Measurements from ENCODE around the gene ATP2B2. TPM values are rescaled to one million over a fixed set of nuclear protein-coding genes. Genes with fewer than 3 reads are reported as not detected.

Gene ATP2B2
- total RNA-seq, 1 experiment from 2014 or later, result not detected

GRCh38 chr3:10521772-10522441, 16.5 kb upstream of the ATP2B2 start:
- H3K27me3 ChIP-seq, result peaks cover 10% of the 10 kb centered on the region
- H3K27ac ChIP-seq, result no peak overlapping the region
- H3K4me1 ChIP-seq, result no peaks in the 10 kb centered on the region
- DNase-seq, result no peak
- H3K9me3 ChIP-seq (replicated peaks), result no peaks in the 10 kb centered on the region
- no peak overlapping the region for H3K4me3 ChIP-seq
- no peaks in the 10 kb centered on the region for H3K36me3 ChIP-seq

- no peaks in the 10 kb centered on the region for H3K9me3 ChIP-seq (replicated peaks)
- DNase-seq, result no peak
- no peaks in the 10 kb centered on the region for H3K4me1 ChIP-seq
- no peak overlapping the region for H3K27ac ChIP-seq
- peaks cover 10% of the 10 kb centered on the region for H3K27me3 ChIP-seq
- H3K4me3 ChIP-seq, result no peak overlapping the region
- H3K36me3 ChIP-seq, result no peaks in the 10 kb centered on the region
Measured at GRCh38 chr3:10520072-10520471, 14.7 kb upstream of the ATP2B2 start.

- DNase-seq, result no peak
- H3K27ac ChIP-seq, result no peak overlapping the region
- H3K36me3 ChIP-seq, result no peaks in the 10 kb centered on the region
Measured at GRCh38 chr3:10519236-10519635, 13.8 kb upstream of the ATP2B2 start.

GRCh38 chr3:10518506-10519150, 13.2 kb upstream of the ATP2B2 start:
- Histone ChIP-seq H3K4me3 (no peak overlapping the region), H3K27ac (no peak overlapping the region), H3K36me3 (no peaks in the 10 kb centered on the region), H3K9me3 (replicated peaks) (no peaks in the 10 kb centered on the region), H3K4me1 (no peaks in the 10 kb centered on the region), H3K27me3 (peaks cover 10% of the 10 kb centered on the region)
- DNase-seq, result no peak

More at GRCh38 chr3:10519236-10519635, 13.8 kb upstream of the ATP2B2 start:
- H3K4me1 ChIP-seq, result no peaks in the 10 kb centered on the region
- no peaks in the 10 kb centered on the region for H3K9me3 ChIP-seq (replicated peaks)
- H3K27me3 ChIP-seq, result peaks cover 10% of the 10 kb centered on the region
- no peak overlapping the region for H3K4me3 ChIP-seq

GRCh38 chr3:10517627-10518026, 12.2 kb upstream of the ATP2B2 start:
- Histone ChIP-seq H3K4me3 (no peak overlapping the region), H3K9me3 (replicated peaks) (no peaks in the 10 kb centered on the region), H3K27ac (no peak overlapping the region), H3K27me3 (peaks cover 10% of the 10 kb centered on the region), H3K4me1 (no peaks in the 10 kb centered on the region), H3K36me3 (no peaks in the 10 kb centered on the region)
- no peak for DNase-seq

- Histone ChIP-seq H3K27me3 (peaks cover 10% of the 10 kb centered on the region), H3K4me1 (no peaks in the 10 kb centered on the region), H3K4me3 (no peak overlapping the region), H3K27ac (no peak overlapping the region), H3K36me3 (no peaks in the 10 kb centered on the region), H3K9me3 (replicated peaks) (no peaks in the 10 kb centered on the region)
- no peak for DNase-seq
Measured at GRCh38 chr3:10516544-10517452, 11.4 kb upstream of the ATP2B2 start.

GRCh38 chr3:10515884-10516495, 10.6 kb upstream of the ATP2B2 start:
- no peak for DNase-seq
- Histone ChIP-seq H3K4me1 (no peaks in the 10 kb centered on the region), H3K36me3 (no peaks in the 10 kb centered on the region), H3K27ac (no peak overlapping the region), H3K4me3 (no peak overlapping the region), H3K9me3 (replicated peaks) (no peaks in the 10 kb centered on the region), H3K27me3 (peaks cover 10% of the 10 kb centered on the region)

- DNase-seq, result no peak
Measured at GRCh38 chr3:10515396-10515795, 10.0 kb upstream of the ATP2B2 start.

GRCh38 chr3:10514407-10515069, 9.2 kb upstream of the ATP2B2 start:
- no peak overlapping the region for H3K4me3 ChIP-seq
- H3K27me3 ChIP-seq, result peaks cover 5% of the 10 kb centered on the region
- H3K27ac ChIP-seq, result no peak overlapping the region
- H3K36me3 ChIP-seq, result no peaks in the 10 kb centered on the region
- no peak for DNase-seq
- H3K4me1 ChIP-seq, result no peaks in the 10 kb centered on the region
- no peaks in the 10 kb centered on the region for H3K9me3 ChIP-seq (replicated peaks)

More at GRCh38 chr3:10515396-10515795, 10.0 kb upstream of the ATP2B2 start:
- no peaks in the 10 kb centered on the region for H3K36me3 ChIP-seq
- no peak overlapping the region for H3K4me3 ChIP-seq
- H3K4me1 ChIP-seq, result no peaks in the 10 kb centered on the region
- H3K9me3 ChIP-seq (replicated peaks), result no peaks in the 10 kb centered on the region
- H3K27ac ChIP-seq, result no peak overlapping the region
- H3K27me3 ChIP-seq, result peaks cover 10% of the 10 kb centered on the region

GRCh38 chr3:10513306-10513705, 7.9 kb upstream of the ATP2B2 start:
- Histone ChIP-seq H3K27me3 (peaks cover 4% of the 10 kb centered on the region), H3K36me3 (no peaks in the 10 kb centered on the region), H3K4me3 (no peak overlapping the region), H3K27ac (no peak overlapping the region), H3K4me1 (no peaks in the 10 kb centered on the region), H3K9me3 (replicated peaks) (no peaks in the 10 kb centered on the region)
- DNase-seq, result no peak

- H3K27ac ChIP-seq, result no peak overlapping the region
- no peak for DNase-seq
- no peaks in the 10 kb centered on the region for H3K4me1 ChIP-seq
- no peaks in the 10 kb centered on the region for H3K9me3 ChIP-seq (replicated peaks)
- H3K27me3 ChIP-seq, result no peaks in the 10 kb centered on the region; the same call in none of the 2 replicates
- H3K36me3 ChIP-seq, result no peaks in the 10 kb centered on the region
- H3K4me3 ChIP-seq, result no peak overlapping the region
Measured at GRCh38 chr3:10512687-10513086, 7.3 kb upstream of the ATP2B2 start.

- H3K4me1 ChIP-seq, result no peaks in the 10 kb centered on the region
- H3K27me3 ChIP-seq, result no peaks in the 10 kb centered on the region; the same call in 1 of the 2 replicates
- H3K9me3 ChIP-seq (replicated peaks), result no peaks in the 10 kb centered on the region
- H3K27ac ChIP-seq, result no peak overlapping the region
- H3K36me3 ChIP-seq, result no peaks in the 10 kb centered on the region
- DNase-seq, result no peak
- no peak overlapping the region for H3K4me3 ChIP-seq
Measured at GRCh38 chr3:10511809-10512494, 6.6 kb upstream of the ATP2B2 start.

GRCh38 chr3:10510743-10511432, 5.5 kb upstream of the ATP2B2 start:
- no peak for DNase-seq
- Histone ChIP-seq H3K9me3 (replicated peaks) (no peaks in the 10 kb centered on the region), H3K36me3 (no peaks in the 10 kb centered on the region), H3K4me1 (no peaks in the 10 kb centered on the region), H3K4me3 (no peak overlapping the region), H3K27ac (no peak overlapping the region), H3K27me3 (peaks cover 5% of the 10 kb centered on the region; the same call in 1 of the 2 replicates)
